Ishikawa (cell line): ENCODE results near the gene TMEM205.
A peak's percentile ranks its signal among the peaks of the same experiment; 100 is the strongest.

ENCODE experiments used
- CEBPB ChIP-seq: IDR thresholded peaks from 2 replicates; pipeline ENCODE4 v1.6.1; 2012
- CREB1 ChIP-seq: IDR thresholded peaks from 2 replicates; pipeline ENCODE4 v1.6.1; 2012; ENCODE audit warnings: low read depth
- EGR1 ChIP-seq: IDR thresholded peaks from 2 replicates; pipeline ENCODE4 v1.6.1; 2012
- EP300 ChIP-seq: IDR thresholded peaks from 2 replicates; pipeline ENCODE4 v1.6.1; 2012; ENCODE audit warnings: borderline replicate concordance
- FOXM1 ChIP-seq: IDR thresholded peaks from 2 replicates; pipeline ENCODE4 v1.6.1; 2012; ENCODE audit warnings: low read depth, borderline replicate concordance
- NFIC ChIP-seq: IDR thresholded peaks from 2 replicates; pipeline ENCODE4 v1.6.1; 2012
- RAD21 ChIP-seq: IDR thresholded peaks from 2 replicates; pipeline ENCODE4 v1.6.1; 2012; ENCODE audit warnings: low read depth
- TAF1 ChIP-seq: IDR thresholded peaks from 2 replicates; pipeline ENCODE4 v1.6.1; 2012; ENCODE audit warnings: low read depth, mild to moderate bottlenecking
- TCF12 ChIP-seq: IDR thresholded peaks from 2 replicates; pipeline ENCODE4 v1.6.1; 2012; ENCODE audit warnings: low read depth
- TEAD4 ChIP-seq: IDR thresholded peaks from 2 replicates; pipeline ENCODE4 v1.6.1; 2012
- YY1 ChIP-seq: IDR thresholded peaks from 2 replicates; pipeline ENCODE4 v1.6.1; 2012; ENCODE audit warnings: low read depth
- ZBTB7A ChIP-seq: IDR thresholded peaks from 2 replicates; pipeline ENCODE4 v1.6.1; 2012; ENCODE audit warnings: low read depth
- TF ChIP-seq, protein P1 (sequence below): IDR thresholded peaks from 2 replicates; pipeline ENCODE4 v1.6.1; 2012; ENCODE audit warnings: low read depth, mild to moderate bottlenecking
- TF ChIP-seq, protein P2 (sequence below): IDR thresholded peaks from 2 replicates; pipeline ENCODE4 v1.6.1; 2012
- TF ChIP-seq, protein P3 (sequence below): IDR thresholded peaks from 2 replicates; pipeline ENCODE4 v1.6.1; 2012

Gene TMEM205

DNA sequence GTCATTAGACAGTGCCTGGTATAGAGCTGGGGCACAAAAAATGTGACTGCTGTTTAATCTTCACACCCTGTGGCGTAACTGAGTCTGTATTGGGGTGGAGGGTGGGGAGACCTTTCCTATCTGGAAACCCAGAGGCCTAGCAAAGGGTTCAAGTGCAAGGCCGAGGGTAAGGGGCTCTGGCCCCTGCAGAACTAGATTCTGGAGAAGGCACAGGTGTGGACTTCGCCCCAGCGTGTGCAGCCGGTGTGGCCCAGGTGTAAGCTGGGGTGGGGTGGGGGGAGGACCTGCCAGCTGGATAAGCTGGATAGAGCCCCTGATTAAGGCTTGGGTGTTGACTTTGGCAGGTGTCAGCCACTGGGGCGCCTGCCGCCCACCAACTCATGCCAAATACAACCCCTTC lies 7.9 kb downstream of the TMEM205 start:
- TF ChIP-seq TCF12 = no peak
- TF ChIP-seq, protein P1, sequence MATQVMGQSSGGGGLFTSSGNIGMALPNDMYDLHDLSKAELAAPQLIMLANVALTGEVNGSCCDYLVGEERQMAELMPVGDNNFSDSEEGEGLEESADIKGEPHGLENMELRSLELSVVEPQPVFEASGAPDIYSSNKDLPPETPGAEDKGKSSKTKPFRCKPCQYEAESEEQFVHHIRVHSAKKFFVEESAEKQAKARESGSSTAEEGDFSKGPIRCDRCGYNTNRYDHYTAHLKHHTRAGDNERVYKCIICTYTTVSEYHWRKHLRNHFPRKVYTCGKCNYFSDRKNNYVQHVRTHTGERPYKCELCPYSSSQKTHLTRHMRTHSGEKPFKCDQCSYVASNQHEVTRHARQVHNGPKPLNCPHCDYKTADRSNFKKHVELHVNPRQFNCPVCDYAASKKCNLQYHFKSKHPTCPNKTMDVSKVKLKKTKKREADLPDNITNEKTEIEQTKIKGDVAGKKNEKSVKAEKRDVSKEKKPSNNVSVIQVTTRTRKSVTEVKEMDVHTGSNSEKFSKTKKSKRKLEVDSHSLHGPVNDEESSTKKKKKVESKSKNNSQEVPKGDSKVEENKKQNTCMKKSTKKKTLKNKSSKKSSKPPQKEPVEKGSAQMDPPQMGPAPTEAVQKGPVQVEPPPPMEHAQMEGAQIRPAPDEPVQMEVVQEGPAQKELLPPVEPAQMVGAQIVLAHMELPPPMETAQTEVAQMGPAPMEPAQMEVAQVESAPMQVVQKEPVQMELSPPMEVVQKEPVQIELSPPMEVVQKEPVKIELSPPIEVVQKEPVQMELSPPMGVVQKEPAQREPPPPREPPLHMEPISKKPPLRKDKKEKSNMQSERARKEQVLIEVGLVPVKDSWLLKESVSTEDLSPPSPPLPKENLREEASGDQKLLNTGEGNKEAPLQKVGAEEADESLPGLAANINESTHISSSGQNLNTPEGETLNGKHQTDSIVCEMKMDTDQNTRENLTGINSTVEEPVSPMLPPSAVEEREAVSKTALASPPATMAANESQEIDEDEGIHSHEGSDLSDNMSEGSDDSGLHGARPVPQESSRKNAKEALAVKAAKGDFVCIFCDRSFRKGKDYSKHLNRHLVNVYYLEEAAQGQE = no peak
- no peak for TF ChIP-seq TEAD4
- TF ChIP-seq NFIC = no peak
- TF ChIP-seq TAF1 = no peak
- TF ChIP-seq, protein P2, sequence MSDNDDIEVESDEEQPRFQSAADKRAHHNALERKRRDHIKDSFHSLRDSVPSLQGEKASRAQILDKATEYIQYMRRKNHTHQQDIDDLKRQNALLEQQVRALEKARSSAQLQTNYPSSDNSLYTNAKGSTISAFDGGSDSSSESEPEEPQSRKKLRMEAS = no peak
- no peak for TF ChIP-seq EP300
- TF ChIP-seq CREB1 = no peak
- no peak for TF ChIP-seq YY1

DNA sequence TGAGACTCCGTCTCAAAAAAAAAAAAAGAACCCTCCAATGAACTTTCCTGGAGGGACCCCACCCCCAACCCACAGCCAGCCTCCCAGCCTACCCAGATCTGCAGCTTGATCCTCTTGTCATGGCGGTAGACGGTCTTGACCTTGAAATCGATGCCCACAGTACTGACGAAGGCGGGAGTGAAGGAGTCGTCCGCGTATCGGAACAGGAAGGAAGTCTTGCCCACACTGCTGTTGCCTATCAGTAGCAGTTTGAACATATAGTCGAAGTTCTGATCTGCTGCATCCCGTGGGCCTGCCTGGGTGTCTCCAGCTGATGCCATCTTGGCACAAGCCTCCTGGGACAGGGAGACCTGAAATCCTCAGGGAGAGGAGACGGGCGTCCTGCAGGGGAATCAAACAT lies 9.0 kb downstream of the TMEM205 start:
- TF ChIP-seq ZBTB7A = no peak
- TF ChIP-seq CEBPB = no peak
- TF ChIP-seq, protein P2 = no peak
- no peak for TF ChIP-seq EGR1
- no peak for TF ChIP-seq TAF1
- TF ChIP-seq TEAD4 = no peak
- TF ChIP-seq FOXM1 = no peak
- no peak for TF ChIP-seq RAD21
- TF ChIP-seq YY1 = no peak
- no peak for TF ChIP-seq NFIC
- no peak for TF ChIP-seq CREB1
- TF ChIP-seq, protein P1 = no peak
- no peak for TF ChIP-seq EP300
- TF ChIP-seq, protein P3, sequence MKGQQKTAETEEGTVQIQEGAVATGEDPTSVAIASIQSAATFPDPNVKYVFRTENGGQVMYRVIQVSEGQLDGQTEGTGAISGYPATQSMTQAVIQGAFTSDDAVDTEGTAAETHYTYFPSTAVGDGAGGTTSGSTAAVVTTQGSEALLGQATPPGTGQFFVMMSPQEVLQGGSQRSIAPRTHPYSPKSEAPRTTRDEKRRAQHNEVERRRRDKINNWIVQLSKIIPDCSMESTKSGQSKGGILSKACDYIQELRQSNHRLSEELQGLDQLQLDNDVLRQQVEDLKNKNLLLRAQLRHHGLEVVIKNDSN = no peak
- TF ChIP-seq TCF12 = no peak

DNA sequence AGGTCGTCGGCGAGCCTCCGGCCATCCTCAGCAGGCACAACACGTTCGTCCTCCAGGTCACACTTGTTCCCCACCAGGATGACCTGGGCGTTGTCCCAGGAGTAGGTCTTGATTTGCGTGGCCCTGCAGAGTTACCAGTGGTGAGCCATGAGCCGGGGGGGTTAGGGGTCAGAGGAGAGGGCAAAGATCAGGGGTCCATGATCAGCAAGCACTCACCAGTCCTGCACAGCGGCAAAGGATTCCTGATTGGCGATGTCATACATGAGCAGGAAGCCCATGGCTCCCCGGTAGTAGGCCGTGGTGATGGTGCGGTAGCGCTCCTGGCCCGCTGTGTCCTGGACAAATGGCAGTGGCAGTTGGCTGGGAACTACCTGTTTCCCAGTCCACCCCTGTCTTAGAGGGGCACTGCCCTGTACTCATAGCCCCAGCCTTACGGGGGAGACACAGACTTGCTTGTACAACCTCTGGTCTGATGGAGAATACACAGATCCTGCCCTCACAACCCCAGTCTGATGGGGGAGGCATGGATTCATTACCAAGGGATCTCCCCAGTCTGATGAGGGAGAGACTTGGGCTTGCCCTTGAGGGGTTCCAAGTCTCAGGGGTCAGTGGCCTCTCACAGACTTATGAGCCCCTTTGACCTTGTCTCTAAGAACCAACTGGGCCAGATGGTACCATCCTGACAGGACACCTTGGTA lies 10.5 kb downstream of the TMEM205 start:
- no peak for TF ChIP-seq TCF12

DNA sequence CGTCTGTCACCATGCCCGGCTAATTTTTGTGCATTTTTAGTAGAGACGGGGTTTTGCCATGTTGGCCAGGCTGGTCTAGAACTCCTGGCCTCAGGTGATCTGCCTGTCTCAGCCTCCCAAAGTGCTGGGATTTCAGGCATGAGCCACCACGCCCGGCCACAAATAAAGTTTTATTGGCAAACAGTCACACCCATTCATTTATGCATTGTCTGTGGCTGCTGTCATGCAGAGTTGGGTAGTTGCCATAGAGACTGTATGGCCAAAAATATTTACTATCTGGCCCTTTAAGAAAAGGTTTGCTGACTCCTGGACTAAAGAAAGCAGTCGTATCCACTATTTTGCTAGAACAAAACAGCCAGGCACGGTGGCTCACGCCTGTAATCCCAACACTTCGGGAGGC lies 12.2 kb downstream of the TMEM205 start:
- peak; percentile 12; the same call in 1 of the 2 replicates for TF ChIP-seq EP300
- peak; percentile 43 for TF ChIP-seq TEAD4
- 0 out of 2 replicates have a peak, but pooled peaks have one; percentile 26 for TF ChIP-seq NFIC
- 0 out of 2 replicates have a peak, but pooled peaks have one; percentile 26 for TF ChIP-seq TCF12
- TF ChIP-seq, protein P2 = peak; percentile 24; the same call in 1 of the 2 replicates

DNA sequence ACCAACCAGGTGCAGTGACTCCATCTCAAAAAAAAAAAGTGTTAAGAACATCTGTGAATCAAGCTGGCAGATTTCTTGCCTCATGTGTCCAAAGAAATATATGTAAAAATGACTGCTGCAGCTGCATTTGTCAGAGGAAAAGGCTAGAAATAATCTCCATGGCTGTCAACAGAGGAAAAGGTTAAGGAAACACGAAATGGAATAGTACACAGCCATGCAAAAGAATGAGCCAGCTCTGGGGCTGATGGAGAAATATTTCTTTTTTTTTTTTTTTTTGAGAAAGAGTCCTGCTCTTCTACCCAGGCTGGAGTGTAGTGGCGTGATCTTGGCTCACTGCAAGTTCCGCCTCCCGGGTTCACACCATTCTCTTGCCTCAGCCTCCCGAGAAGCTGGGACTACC lies 13.2 kb downstream of the TMEM205 start:
- TF ChIP-seq, protein P3 = no peak
- no peak for TF ChIP-seq FOXM1
- TF ChIP-seq, protein P1 = no peak
- TF ChIP-seq TCF12 = no peak
- TF ChIP-seq ZBTB7A = no peak
- no peak for TF ChIP-seq TEAD4
- TF ChIP-seq CREB1 = no peak
- TF ChIP-seq TAF1 = no peak
- TF ChIP-seq CEBPB = no peak
- no peak for TF ChIP-seq EP300
- no peak for TF ChIP-seq NFIC
- no peak for TF ChIP-seq RAD21
- TF ChIP-seq YY1 = no peak
- TF ChIP-seq EGR1 = no peak
